HG03378 (cell line): Measurements from ENCODE around the gene IL3.

Experiments
- ATAC-seq: cut with Tn5 transposase; IDR thresholded peaks from one replicate; pipeline ENCODE4 v1.9.1; 2021; ENCODE audit warnings: mild to moderate bottlenecking, moderate library complexity; ENCODE audit not compliant: unreplicated experiment

IL3 gene, protein sequence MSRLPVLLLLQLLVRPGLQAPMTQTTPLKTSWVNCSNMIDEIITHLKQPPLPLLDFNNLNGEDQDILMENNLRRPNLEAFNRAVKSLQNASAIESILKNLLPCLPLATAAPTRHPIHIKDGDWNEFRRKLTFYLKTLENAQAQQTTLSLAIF

DNA sequence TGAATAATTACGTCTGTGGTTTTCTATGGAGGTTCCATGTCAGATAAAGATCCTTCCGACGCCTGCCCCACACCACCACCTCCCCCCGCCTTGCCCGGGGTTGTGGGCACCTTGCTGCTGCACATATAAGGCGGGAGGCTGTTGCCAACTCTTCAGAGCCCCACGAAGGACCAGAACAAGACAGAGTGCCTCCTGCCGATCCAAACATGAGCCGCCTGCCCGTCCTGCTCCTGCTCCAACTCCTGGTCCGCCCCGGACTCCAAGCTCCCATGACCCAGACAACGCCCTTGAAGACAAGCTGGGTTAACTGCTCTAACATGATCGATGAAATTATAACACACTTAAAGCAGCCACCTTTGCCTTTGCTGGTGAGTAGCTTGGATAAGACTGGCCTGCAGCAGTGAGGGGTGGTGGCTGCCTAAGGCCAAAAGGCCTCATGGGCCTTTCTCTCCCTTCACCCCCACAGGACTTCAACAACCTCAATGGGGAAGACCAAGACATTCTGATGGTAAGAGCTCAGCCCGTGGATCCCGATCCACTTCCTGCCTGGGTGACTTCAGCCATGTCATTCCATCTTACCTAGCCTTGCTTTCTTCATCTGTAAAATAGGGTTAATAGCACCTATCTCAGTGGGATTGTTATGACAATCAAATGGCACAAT, at the start of gene IL3:
TSS of gene IL3 (plus strand) at position 155 of the 661 bp plus-strand sequence. CDS start at position 207, 52 bp downstream.
- ATAC-seq, result no peak

DNA sequence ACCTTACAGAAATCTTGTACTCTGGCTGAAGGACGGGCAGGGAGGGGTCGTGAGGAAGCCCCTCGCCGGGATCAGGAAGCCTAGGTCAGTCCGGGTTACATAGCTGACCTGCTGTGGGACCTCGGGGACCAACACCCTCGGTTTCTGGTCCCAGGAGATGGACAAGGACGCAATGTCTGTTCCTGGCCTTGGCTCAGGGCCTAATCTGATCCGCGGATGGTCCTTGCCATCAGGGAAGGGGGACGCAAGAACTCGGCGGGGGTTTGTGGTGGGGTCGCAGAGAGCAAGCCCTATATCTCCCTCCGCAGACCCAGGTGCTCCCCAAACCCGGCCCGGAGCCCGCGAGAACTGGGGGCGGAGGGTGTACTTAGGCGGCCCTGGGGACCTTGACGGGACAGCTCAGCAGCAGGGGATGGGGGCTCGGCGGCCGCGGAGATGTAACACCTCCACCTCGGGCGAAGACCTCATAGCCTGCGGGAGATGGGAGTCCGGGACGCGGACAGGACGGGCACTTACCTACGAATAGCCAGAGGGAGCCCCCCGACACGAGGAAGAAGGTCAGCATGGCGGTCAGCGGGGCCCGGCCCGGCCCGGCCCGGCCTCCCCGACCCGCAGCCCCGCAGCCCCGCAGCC, 49.4 kb upstream of the IL3 start:
- no peak for ATAC-seq

DNA sequence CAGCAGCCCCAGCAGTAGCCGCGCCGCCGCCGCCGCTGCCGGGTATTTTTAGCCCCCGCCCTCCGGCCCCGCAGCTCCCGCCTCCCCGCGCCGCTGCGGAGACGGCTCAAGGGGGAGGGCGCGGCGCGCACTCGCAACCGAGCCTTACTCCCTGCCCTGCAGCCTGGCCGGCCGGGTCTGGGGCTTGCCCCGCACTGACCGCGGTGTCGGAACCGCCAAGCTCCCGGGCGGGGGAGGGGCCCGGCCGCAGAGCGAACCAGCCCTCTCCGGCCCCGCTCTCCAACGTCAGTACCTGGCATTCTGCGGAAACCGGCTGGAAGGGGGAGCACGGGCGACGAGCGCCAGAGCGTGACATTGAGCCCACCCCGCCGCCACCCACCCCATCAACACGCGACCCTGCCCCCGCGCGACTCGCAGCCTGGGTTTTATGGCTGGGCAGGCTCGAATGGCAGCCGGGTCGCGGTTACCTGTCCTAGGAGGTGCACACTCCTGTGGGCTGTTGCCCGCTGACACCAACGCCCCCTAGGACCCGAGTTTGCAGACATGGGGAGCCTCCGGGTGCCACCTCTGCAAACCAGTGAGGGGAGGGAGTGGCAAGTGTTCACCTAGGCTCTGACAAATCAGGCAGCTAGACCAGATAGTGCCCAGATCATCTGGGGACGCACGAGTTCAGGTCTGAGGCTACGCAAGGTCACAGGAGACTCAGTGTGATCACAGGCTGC, 48.7 kb upstream of the IL3 start, which contains the start of gene ACSL6:
TSS of gene ACSL6 (minus strand) at position 37 of the 722 bp plus-strand sequence. CDS start 105 bp downstream, outside the sequence.
- ATAC-seq, result no peak

- ATAC-seq, result no peak
These were observed 48.0 kb upstream of the IL3 start for GRCh38 chr5:132012371-132013005.

DNA sequence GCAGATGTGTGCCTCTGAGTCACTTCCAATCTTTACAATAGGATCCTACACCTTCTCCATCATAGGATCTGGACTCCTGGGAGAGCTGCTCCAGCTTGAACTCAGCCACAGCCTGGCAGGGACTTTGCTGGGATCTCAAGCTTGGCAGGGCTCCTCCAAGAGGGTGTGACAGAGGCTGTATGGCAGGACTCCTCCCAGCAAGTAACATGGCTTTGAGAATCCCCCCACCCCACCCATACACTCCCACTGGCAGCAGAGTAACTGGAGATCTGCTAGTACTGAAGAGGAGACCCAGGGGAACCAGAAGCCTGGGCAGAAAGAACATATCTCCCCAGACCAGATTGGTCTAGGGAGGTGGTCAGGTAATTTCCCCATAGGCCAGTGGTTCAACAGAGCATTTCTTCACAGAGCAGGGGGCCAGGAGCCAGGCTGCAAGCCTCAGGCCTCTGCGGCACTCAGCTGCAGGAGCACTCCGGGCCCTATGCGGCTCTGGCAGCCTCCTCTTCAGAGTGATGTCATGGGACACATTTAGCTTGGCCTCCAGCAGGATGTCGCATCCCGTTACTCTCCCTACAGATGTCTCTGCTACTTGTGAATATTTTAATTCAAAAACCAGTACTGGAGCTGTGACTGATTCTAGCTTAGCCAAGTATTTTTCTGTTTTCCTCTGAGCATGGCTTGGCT, 47.3 kb upstream of the IL3 start:
- no peak for ATAC-seq

DNA sequence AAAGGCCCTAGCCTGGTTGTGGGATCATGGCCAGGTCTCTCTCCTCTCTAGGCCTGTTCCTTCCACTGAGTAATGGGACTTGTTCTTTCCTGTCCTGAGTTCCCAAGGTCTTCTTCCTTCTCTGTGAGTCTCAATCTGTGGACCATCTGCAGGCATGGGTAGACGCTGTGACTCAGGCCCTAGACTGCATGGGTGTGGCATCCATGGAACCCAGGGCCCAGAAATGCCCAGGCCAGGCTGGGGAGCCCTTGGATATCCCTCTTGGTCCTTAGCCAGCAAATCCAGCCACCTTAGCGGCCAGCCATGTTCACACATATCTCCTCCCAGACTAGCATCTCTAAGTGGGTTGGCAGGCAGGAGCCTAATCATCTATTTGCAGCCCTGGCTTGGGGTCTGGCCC, 46.7 kb upstream of the IL3 start:
- ATAC-seq, result no peak

GRCh38 chr5:132016721-132017250, 43.7 kb upstream of the IL3 start:
- no peak for ATAC-seq

GRCh38 chr5:132017316-132017715, 43.1 kb upstream of the IL3 start:
- no peak for ATAC-seq

GRCh38 chr5:132017738-132018625, 42.5 kb upstream of the IL3 start:
- no peak for ATAC-seq

DNA sequence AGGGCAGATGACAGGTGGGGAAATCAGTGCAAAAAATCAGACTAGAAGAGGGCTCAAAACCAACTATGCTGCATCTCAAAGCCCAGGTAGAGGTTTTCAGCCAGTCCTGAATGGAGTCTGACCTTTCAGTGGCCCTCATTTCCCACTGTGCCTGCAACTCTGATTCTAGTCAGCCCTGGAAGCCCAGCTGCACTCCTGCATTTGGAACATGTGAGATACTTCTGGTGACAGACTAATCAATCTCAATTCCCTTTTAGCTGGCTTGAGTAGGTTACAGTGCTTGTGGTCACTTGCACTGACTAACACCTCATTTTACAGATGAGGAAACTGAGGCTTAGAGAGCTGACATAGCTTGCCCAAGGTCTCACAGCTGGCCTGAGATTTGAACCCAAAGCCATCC, 41.1 kb upstream of the IL3 start:
- no peak for ATAC-seq

GRCh38 chr5:132019857-132020555, 40.4 kb upstream of the IL3 start:
- ATAC-seq, result peak; percentile 99

DNA sequence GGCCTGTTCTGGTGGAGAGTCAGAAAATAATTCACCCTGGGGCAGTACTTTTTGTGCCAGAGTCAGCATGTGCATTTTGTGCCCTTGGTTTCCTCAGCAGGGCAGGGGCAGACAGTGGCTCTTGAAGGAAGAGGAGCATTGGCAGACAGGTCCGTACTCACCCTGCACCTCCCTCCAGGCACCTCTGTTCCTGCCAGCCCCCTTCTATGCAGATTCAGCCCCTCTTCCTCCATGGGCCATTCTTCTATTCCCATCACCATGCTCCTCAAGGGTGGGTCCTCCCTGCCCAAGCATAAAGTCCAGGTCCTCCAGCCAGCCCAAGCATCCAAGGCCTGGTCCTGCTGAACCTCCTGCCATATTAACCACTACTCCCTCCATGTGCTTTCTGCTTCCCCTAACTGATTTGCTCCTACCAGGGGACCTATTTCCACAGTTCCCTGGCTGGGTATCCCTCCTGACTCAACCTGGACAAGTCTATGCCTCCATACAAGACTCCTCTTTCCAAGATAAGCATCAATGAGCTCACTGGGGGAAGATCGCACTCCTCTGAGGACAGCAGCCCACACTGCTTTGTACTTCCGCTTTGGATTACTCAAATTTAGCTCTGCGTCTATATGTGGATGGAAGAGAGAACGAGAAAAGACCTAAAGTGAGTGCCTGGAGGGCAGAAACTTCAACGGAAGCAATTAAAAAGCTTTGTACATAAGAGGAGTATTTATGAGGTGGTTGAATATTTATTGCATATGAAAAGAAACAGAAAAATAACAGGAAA, 39.7 kb upstream of the IL3 start:
- ATAC-seq, result peak; percentile 27

GRCh38 chr5:132021654-132022053, 38.8 kb upstream of the IL3 start:
- no peak for ATAC-seq

GRCh38 chr5:132022737-132023136, 37.7 kb upstream of the IL3 start:
- ATAC-seq, result no peak

GRCh38 chr5:132023258-132024116, 37.0 kb upstream of the IL3 start:
- ATAC-seq, result no peak

GRCh38 chr5:132024117-132024435, 36.4 kb upstream of the IL3 start:
- no peak for ATAC-seq

DNA sequence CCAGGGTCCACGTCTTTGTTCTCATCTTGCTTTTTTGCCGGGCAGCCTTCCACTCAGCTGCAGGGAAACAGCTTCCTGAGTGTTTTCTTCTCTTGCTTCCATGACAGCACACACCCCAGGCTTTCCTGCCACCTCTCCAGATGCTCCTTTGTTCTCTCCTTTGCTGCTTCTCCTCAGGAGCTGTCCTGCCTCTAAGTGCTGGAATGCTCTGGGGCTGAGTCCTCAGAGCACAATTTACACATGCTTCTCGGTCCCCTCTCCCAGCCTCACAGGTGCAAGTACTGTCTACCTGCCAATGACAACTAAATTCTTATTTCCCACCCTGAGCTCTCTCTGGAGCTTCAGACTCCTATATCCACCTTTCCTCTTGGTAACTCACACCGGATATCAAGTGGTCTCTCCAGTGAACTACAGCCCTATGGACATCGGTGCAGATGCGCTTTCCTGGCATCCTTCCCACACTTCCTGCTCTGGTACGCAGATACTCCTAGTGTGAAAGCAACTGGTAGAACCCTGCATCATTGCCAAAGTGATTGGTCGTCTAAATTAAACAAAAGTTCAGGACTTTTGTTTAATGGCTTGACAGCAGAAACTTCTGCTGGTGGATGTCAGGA, 35.6 kb upstream of the IL3 start:
- no peak for ATAC-seq
